Measurements from ENCODE around the gene REL. TPM values are rescaled to one million over a fixed set of nuclear protein-coding genes. Genes with fewer than 3 reads are reported as not detected.
"Not testable (repeated sequence)": the region's sequence is repeated elsewhere in the genome, so short reads cannot be mapped to it uniquely, and the experiment has no call there.

Gene REL
- total RNA-seq, 1 experiment from 2014 or later, result 11.5 TPM

DNA sequence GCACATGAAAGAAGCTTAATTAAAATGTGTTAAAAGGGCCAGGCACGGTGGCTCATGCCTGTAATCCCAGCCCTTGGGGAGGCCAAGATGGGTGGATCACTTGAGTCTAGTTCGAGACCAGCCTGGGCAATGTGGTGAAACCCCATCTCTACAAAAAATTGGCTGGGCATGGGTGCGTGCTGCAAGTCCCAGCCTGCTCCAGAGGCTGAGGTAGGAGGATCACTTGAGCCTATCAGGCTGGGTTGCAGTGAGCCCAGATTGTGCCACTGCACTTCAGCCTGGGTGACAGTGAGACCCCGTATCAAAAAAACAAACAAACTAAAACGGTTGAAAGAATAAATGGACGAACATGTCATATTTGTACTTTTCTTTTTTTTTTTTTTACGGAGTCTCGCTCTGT lies 26.0 kb downstream of the REL start:
- DNase-seq (ENCODE audit: low spot score), result no peak
- Histone ChIP-seq H3K27me3 (replicated peaks; ENCODE audit: insufficient read depth, low read depth, low read length, poor library complexity) (no peaks in the 10 kb centered on the region), H3K4me3 (ENCODE audit: low read depth, low read length, poor library complexity, severe bottlenecking) (no peak overlapping the region), H3K4me1 (ENCODE audit: insufficient read depth, low read length, poor library complexity, severe bottlenecking) (no peaks in the 10 kb centered on the region), H3K9me3 (ENCODE audit: low read depth, low read length, poor library complexity, severe bottlenecking) (no peaks in the 10 kb centered on the region), H3K36me3 (ENCODE audit: insufficient read depth, low read length, poor library complexity, severe bottlenecking) (peaks cover 2% of the 10 kb centered on the region), H3K27ac (ENCODE audit: low read depth, low read length, poor library complexity, severe bottlenecking) (no peak overlapping the region)
- intact Hi-C loops (cut with micrococcal nuclease; ENCODE audit: unreplicated experiment), result no loop called here
- ChIA-PET POLR2A (ENCODE audit: low non-redundant PET) (no interaction called here), CTCF (no interaction called here)
- no peak for TF ChIP-seq EZH2 (IDR thresholded peaks at IDR 0.05; ENCODE audit: borderline replicate concordance, low read depth, low read length, poor library complexity, severe bottlenecking)
- TF ChIP-seq, protein P1, sequence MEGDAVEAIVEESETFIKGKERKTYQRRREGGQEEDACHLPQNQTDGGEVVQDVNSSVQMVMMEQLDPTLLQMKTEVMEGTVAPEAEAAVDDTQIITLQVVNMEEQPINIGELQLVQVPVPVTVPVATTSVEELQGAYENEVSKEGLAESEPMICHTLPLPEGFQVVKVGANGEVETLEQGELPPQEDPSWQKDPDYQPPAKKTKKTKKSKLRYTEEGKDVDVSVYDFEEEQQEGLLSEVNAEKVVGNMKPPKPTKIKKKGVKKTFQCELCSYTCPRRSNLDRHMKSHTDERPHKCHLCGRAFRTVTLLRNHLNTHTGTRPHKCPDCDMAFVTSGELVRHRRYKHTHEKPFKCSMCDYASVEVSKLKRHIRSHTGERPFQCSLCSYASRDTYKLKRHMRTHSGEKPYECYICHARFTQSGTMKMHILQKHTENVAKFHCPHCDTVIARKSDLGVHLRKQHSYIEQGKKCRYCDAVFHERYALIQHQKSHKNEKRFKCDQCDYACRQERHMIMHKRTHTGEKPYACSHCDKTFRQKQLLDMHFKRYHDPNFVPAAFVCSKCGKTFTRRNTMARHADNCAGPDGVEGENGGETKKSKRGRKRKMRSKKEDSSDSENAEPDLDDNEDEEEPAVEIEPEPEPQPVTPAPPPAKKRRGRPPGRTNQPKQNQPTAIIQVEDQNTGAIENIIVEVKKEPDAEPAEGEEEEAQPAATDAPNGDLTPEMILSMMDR (conservative IDR thresholded peaks at IDR 0.05; ENCODE audit: low read depth, low read length), result no peak
- BruUV-seq (replicated peaks), result no TSS peak

GRCh38 chr2:60925994-60926740 lies 44.8 kb downstream of the REL start:
- H3K9me3 ChIP-seq (ENCODE audit: low read depth, low read length, poor library complexity, severe bottlenecking), result no peaks in the 10 kb centered on the region
- no peaks in the 10 kb centered on the region for H3K27me3 ChIP-seq (replicated peaks; ENCODE audit: insufficient read depth, low read depth, low read length, poor library complexity)
- peaks cover 23% of the 10 kb centered on the region for H3K36me3 ChIP-seq (ENCODE audit: insufficient read depth, low read length, poor library complexity, severe bottlenecking)
- ChIA-PET CTCF (no interaction called here), POLR2A (ENCODE audit: low non-redundant PET) (no interaction called here)
- intact Hi-C loops (cut with micrococcal nuclease; ENCODE audit: unreplicated experiment), result no loop called here
- peaks cover 6% of the 10 kb centered on the region for H3K4me1 ChIP-seq (ENCODE audit: insufficient read depth, low read length, poor library complexity, severe bottlenecking)
- DNase-seq (ENCODE audit: low spot score), result no peak
- no TSS peak for BruUV-seq (replicated peaks)
- no peak overlapping the region for H3K4me3 ChIP-seq (ENCODE audit: low read depth, low read length, poor library complexity, severe bottlenecking)
- no peak for TF ChIP-seq EZH2 (IDR thresholded peaks at IDR 0.05; ENCODE audit: borderline replicate concordance, low read depth, low read length, poor library complexity, severe bottlenecking)
- TF ChIP-seq, protein P1 (conservative IDR thresholded peaks at IDR 0.05; ENCODE audit: low read depth, low read length), result no peak
- no peak overlapping the region for H3K27ac ChIP-seq (ENCODE audit: low read depth, low read length, poor library complexity, severe bottlenecking)

DNA sequence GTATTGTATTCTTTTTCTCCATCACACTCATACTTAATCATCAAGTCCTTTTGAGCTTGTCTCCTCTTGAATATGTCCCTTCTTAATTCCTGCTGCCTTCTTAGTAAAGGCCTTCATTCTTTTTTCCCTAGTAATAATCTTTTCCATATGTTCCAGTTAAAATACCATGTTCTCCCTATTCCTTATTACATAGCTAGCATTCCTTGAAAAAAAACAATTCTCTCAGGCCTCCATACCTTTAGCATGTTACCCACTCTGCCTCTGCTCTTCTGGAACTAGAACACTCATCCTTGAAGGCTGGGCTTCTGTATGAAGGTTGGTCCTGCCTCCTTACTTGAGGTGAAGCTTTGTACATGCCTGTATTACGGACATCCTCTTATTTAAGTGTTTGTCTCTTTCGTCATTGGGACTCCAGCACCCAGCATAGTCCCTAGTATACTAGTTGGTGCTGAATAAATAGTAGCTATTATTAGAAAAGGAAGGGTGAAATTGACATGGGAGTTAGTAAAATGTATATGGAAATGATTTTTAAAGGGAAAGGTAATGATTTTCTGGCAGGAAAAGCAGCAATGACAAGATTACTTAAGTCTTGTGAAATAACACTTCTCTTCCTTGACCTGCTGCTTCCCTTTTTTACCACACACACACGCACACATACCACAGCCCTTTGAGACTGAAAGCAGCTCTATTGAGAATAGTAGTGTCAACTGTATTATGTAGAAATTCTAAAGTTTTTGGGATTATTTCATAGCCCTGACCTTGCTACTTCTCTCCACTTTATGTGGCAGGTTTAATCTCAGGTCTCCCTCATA lies 45.6 kb downstream of the REL start:
- peaks cover 23% of the 10 kb centered on the region for H3K36me3 ChIP-seq (ENCODE audit: insufficient read depth, low read length, poor library complexity, severe bottlenecking)
- DNase-seq (ENCODE audit: low spot score), result no peak
- no peak for TF ChIP-seq EZH2 (IDR thresholded peaks at IDR 0.05; ENCODE audit: borderline replicate concordance, low read depth, low read length, poor library complexity, severe bottlenecking)
- TF ChIP-seq, protein P1 (conservative IDR thresholded peaks at IDR 0.05; ENCODE audit: low read depth, low read length), result no peak
- no peak overlapping the region for H3K4me3 ChIP-seq (ENCODE audit: low read depth, low read length, poor library complexity, severe bottlenecking)
- H3K27me3 ChIP-seq (replicated peaks; ENCODE audit: insufficient read depth, low read depth, low read length, poor library complexity), result no peaks in the 10 kb centered on the region
- ChIA-PET POLR2A (ENCODE audit: low non-redundant PET) (no interaction called here), CTCF (interaction anchor here (0.6 kb wide), 1 partner anchor 254 kb away, joined by 9 read pairs; no protein-coding TSS in a partner anchor)
- intact Hi-C loops (cut with micrococcal nuclease; ENCODE audit: unreplicated experiment), result no loop called here
- no peaks in the 10 kb centered on the region for H3K9me3 ChIP-seq (ENCODE audit: low read depth, low read length, poor library complexity, severe bottlenecking)
- peaks cover 6% of the 10 kb centered on the region for H3K4me1 ChIP-seq (ENCODE audit: insufficient read depth, low read length, poor library complexity, severe bottlenecking)
- BruUV-seq (replicated peaks), result no TSS peak
- no peak overlapping the region for H3K27ac ChIP-seq (ENCODE audit: low read depth, low read length, poor library complexity, severe bottlenecking)

GRCh38 chr2:60932061-60932460 lies 50.7 kb downstream of the REL start:
- H3K27ac ChIP-seq (ENCODE audit: low read depth, low read length, poor library complexity, severe bottlenecking); intact Hi-C loops (cut with micrococcal nuclease; ENCODE audit: unreplicated experiment); DNase-seq (ENCODE audit: low spot score); H3K27me3 ChIP-seq (replicated peaks; ENCODE audit: insufficient read depth, low read depth, low read length, poor library complexity); BruUV-seq (replicated peaks); CTCF ChIA-PET; H3K4me3 ChIP-seq (ENCODE audit: low read depth, low read length, poor library complexity, severe bottlenecking); POLR2A ChIA-PET (ENCODE audit: low non-redundant PET); H3K9me3 ChIP-seq (ENCODE audit: low read depth, low read length, poor library complexity, severe bottlenecking); H3K4me1 ChIP-seq (ENCODE audit: insufficient read depth, low read length, poor library complexity, severe bottlenecking): not testable (repeated sequence)
- H3K36me3 ChIP-seq (ENCODE audit: insufficient read depth, low read length, poor library complexity, severe bottlenecking), result peaks cover 13% of the 10 kb centered on the region

Data from A673 (cell line).